A673 (cell line): ENCODE data around the gene IL22RA1. TPM values are rescaled to one million over a fixed set of nuclear protein-coding genes. Genes with fewer than 3 reads are reported as not detected.

Source experiments
- BruUV-seq: library from RNA; stranded (reverse); fragments of 400-500 nt; replicated peaks from 2 replicates; lab custom pipeline; 2021; lab: Mats Ljungman, UMichigan
- CTCF ChIA-PET: fragments of 300-600 bp; sonication (Branson Sonifier 250); formaldehyde crosslinking; loops from one replicate; lab custom pipeline; 2022; ENCODE audit warnings: antibody characterized with exemption; lab: Charles Lee
- POLR2A ChIA-PET: fragments of 300-600 bp; sonication (Branson Sonifier 250); formaldehyde crosslinking; loops from one replicate; lab custom pipeline; 2022; ENCODE audit warnings: antibody characterized with exemption; ENCODE audit not compliant: low non-redundant PET; lab: Charles Lee
- DNase-seq: peaks from one replicate; pipeline ENCODE4 v3.0.0-alpha.2; 2015; ENCODE audit warnings: low spot score
- H3K27ac ChIP-seq: fragments of 200-600 bp; sonication (generic); 2 replicates; pipeline ENCODE4 v1.5.1; 2016; ENCODE audit warnings: mixed run types, low read depth, mild to moderate bottlenecking, mixed read lengths, antibody characterized with exemption, low read length; ENCODE audit not compliant: poor library complexity, severe bottlenecking
- H3K27me3 ChIP-seq: fragments of 200-600 bp; sonication (generic); replicated peaks from 2 replicates; pipeline ENCODE4 v1.6.1; 2017; ENCODE audit warnings: mixed run types, low read depth, mild to moderate bottlenecking, mixed read lengths, antibody characterized with exemption, low read length; ENCODE audit not compliant: insufficient read depth, poor library complexity
- H3K36me3 ChIP-seq: fragments of 200-600 bp; sonication (generic); 2 replicates; pipeline ENCODE4 v1.6.1; 2016; ENCODE audit warnings: mixed run types, mild to moderate bottlenecking, mixed read lengths, antibody characterized with exemption, low read length; ENCODE audit not compliant: insufficient read depth, poor library complexity, severe bottlenecking
- H3K4me1 ChIP-seq: fragments of 200-600 bp; sonication (generic); 2 replicates; pipeline ENCODE4 v1.6.1; 2017; ENCODE audit warnings: mixed run types, mild to moderate bottlenecking, mixed read lengths, antibody characterized with exemption, low read length; ENCODE audit not compliant: insufficient read depth, poor library complexity, severe bottlenecking
- H3K4me3 ChIP-seq: fragments of 200-600 bp; sonication (generic); 2 replicates; pipeline ENCODE4 v1.5.1; 2016; ENCODE audit warnings: low read depth, mixed run types, mild to moderate bottlenecking, mixed read lengths, low read length; ENCODE audit not compliant: poor library complexity, severe bottlenecking
- H3K9me3 ChIP-seq: fragments of 200-600 bp; sonication (generic); 2 replicates; pipeline ENCODE4 v1.6.1; 2016; ENCODE audit warnings: mixed run types, low read depth, mild to moderate bottlenecking, mixed read lengths, antibody characterized with exemption, low read length; ENCODE audit not compliant: poor library complexity, severe bottlenecking
- CTCF ChIP-seq: fragments of 300-800, 200-600 bp; sonication (generic); conservative IDR thresholded peaks from 2 replicates; pipeline ENCODE4 v1.5.1; 2017; ENCODE audit warnings: low read depth, mild to moderate bottlenecking, antibody characterized with exemption, low read length, moderate library complexity, mixed read lengths
- EZH2 ChIP-seq: fragments of 200-600 bp; sonication (generic); IDR thresholded peaks from 2 replicates; pipeline ENCODE4 v1.6.1; 2017; ENCODE audit warnings: borderline replicate concordance, low read depth, mild to moderate bottlenecking, mixed read lengths, antibody characterized with exemption, low read length; ENCODE audit not compliant: poor library complexity, severe bottlenecking
- intact Hi-C: fragments of 100-400 bp; cut with micrococcal nuclease; formaldehyde crosslinking; loops from one replicate; pipeline ENCODE4 v1.10.0; 2022; ENCODE audit not compliant: unreplicated experiment
- total RNA-seq: library from RNA; stranded (reverse); gene quantifications from 2 replicates; pipeline ENCODE4 v1.2.3, GENCODE V29; 2021

Gene IL22RA1
- total RNA-seq, 1 experiment from 2014 or later: 0.24 TPM

GRCh38 chr1:24189528-24189927, 46.6 kb upstream of the IL22RA1 start:
- intact Hi-C loops: no loop called here
- no peaks in the 10 kb centered on the region for H3K36me3 ChIP-seq
- no peaks in the 10 kb centered on the region for H3K9me3 ChIP-seq
- H3K4me1 ChIP-seq: peaks cover 4% of the 10 kb centered on the region
- no peak overlapping the region for H3K27ac ChIP-seq
- POLR2A ChIA-PET: no interaction called here
- no peak overlapping the region for H3K4me3 ChIP-seq
- TF ChIP-seq EZH2: no peak
- TF ChIP-seq CTCF: no peak
- no TSS peak for BruUV-seq
- DNase-seq: no peak
- H3K27me3 ChIP-seq: no peaks in the 10 kb centered on the region
- CTCF ChIA-PET: interaction anchor here (0.7 kb wide), 1 partner anchor 86 kb away, joined by 11 read pairs; no protein-coding TSS in a partner anchor

GRCh38 chr1:24186993-24187790, 44.3 kb upstream of the IL22RA1 start, which contains the start of gene IFNLR1:
Gene IFNLR1 (minus strand): TSS chr1:24187289. CDS start chr1:24187248, 41 bp downstream.
- Histone ChIP-seq H3K27me3 (no peaks in the 10 kb centered on the region), H3K4me1 (no peaks in the 10 kb centered on the region), H3K36me3 (no peaks in the 10 kb centered on the region), H3K27ac (peak within 1 kb of the TSS; percentile 56), H3K4me3 (peak within 1 kb of the TSS; percentile 62), H3K9me3 (no peaks in the 10 kb centered on the region)
- intact Hi-C loops: no loop called here
- peak; percentile 61 for DNase-seq
- POLR2A ChIA-PET: interaction anchor here (0.7 kb wide), 1 partner anchor 116 kb away, joined by 18 read pairs; no protein-coding TSS in a partner anchor
- TF ChIP-seq CTCF (no peak), EZH2 (no peak)
- BruUV-seq: no TSS peak
- CTCF ChIA-PET: interaction anchor here (0.8 kb wide), 1 partner anchor 12 kb away, joined by 4 read pairs; no protein-coding TSS in a partner anchor

- Histone ChIP-seq H3K4me1 (no peaks in the 10 kb centered on the region), H3K36me3 (no peaks in the 10 kb centered on the region), H3K4me3 (peak overlapping the region; percentile 62), H3K27ac (peak overlapping the region; percentile 56), H3K27me3 (no peaks in the 10 kb centered on the region), H3K9me3 (no peaks in the 10 kb centered on the region)
- POLR2A ChIA-PET: no interaction called here
- BruUV-seq: no TSS peak
- intact Hi-C loops: no loop called here
- DNase-seq: no peak
- CTCF ChIA-PET: no interaction called here
- no peak for TF ChIP-seq EZH2
Measured at GRCh38 chr1:24186711-24186992, 43.7 kb upstream of the IL22RA1 start.
